Neural crest cell (in vitro differentiated cells): ENCODE data around the gene PPARA. TPM values are rescaled to one million over a fixed set of nuclear protein-coding genes. Genes with fewer than 3 reads are reported as not detected.

Source experiments
- DNase-seq: peaks from one replicate; pipeline ENCODE4 v3.0.0; 2021; ENCODE audit warnings: low read depth, mixed read lengths, low spot score
- H3K27ac Mint-ChIP-seq: one replicate; pipeline ENCODE4 v1.8.0; 2021; ENCODE audit warnings: mild to moderate bottlenecking, mixed read lengths; ENCODE audit not compliant: unreplicated experiment
- H3K27me3 Mint-ChIP-seq: 2 replicates; pipeline ENCODE4 v1.8.0; 2021; ENCODE audit warnings: low read depth, mild to moderate bottlenecking, mixed read lengths
- H3K36me3 Mint-ChIP-seq: 2 replicates; pipeline ENCODE4 v1.8.0; 2021; ENCODE audit warnings: low read depth, mild to moderate bottlenecking, mixed read lengths
- H3K4me1 Mint-ChIP-seq: 2 replicates; pipeline ENCODE4 v1.8.0; 2021; ENCODE audit warnings: mixed read lengths
- H3K4me3 Mint-ChIP-seq: one replicate; pipeline ENCODE4 v1.8.0; 2021; ENCODE audit warnings: mild to moderate bottlenecking, mixed read lengths
- H3K9me3 Mint-ChIP-seq: 2 replicates; pipeline ENCODE4 v1.8.0; 2021; ENCODE audit warnings: mixed read lengths
- CTCF ChIP-seq: fragments of 200-600 bp; sonication (generic); conservative IDR thresholded peaks from 2 replicates; pipeline ENCODE4 v1.5.0; 2021; ENCODE audit warnings: antibody characterized with exemption, mild to moderate bottlenecking
- total RNA-seq: library from RNA; stranded (reverse); gene quantifications from 2 replicates; pipeline ENCODE4 v1.2.1, GENCODE V29; 2021

The PPARA gene
- total RNA-seq, 1 donor from 2014 or later: 15.6 TPM

GRCh38 chr22:46172522-46173110, 22.3 kb downstream of the PPARA start:
- no peaks in the 10 kb centered on the region for H3K4me1 Mint-ChIP-seq
- H3K27ac Mint-ChIP-seq: no peak overlapping the region
- DNase-seq: no peak

GRCh38 chr22:46173152-46173551, 22.8 kb downstream of the PPARA start:
- Mint-ChIP-seq H3K27ac (no peak overlapping the region), H3K36me3 (peaks cover 6% of the 10 kb centered on the region), H3K27me3 (no peaks in the 10 kb centered on the region), H3K4me3 (no peak overlapping the region), H3K4me1 (no peaks in the 10 kb centered on the region), H3K9me3 (no peaks in the 10 kb centered on the region)
- no peak for TF ChIP-seq CTCF
- DNase-seq: no peak

More at GRCh38 chr22:46172522-46173110, 22.3 kb downstream of the PPARA start:
- no peak overlapping the region for H3K4me3 Mint-ChIP-seq
- TF ChIP-seq CTCF: no peak
- H3K9me3 Mint-ChIP-seq: no peaks in the 10 kb centered on the region
- peaks cover 3% of the 10 kb centered on the region for H3K36me3 Mint-ChIP-seq
- no peaks in the 10 kb centered on the region for H3K27me3 Mint-ChIP-seq

GRCh38 chr22:46175631-46176030, 25.3 kb downstream of the PPARA start:
- no peak overlapping the region for H3K27ac Mint-ChIP-seq
- H3K27me3 Mint-ChIP-seq: no peaks in the 10 kb centered on the region
- no peak for TF ChIP-seq CTCF

GRCh38 chr22:46176508-46177003, 26.2 kb downstream of the PPARA start:
- Mint-ChIP-seq H3K9me3 (no peaks in the 10 kb centered on the region), H3K27ac (no peak overlapping the region), H3K4me3 (no peak overlapping the region), H3K4me1 (no peaks in the 10 kb centered on the region), H3K27me3 (no peaks in the 10 kb centered on the region), H3K36me3 (peaks cover 29% of the 10 kb centered on the region)
- TF ChIP-seq CTCF: no peak
- DNase-seq: no peak

More at GRCh38 chr22:46175631-46176030, 25.3 kb downstream of the PPARA start:
- no peak for DNase-seq
- Mint-ChIP-seq H3K9me3 (no peaks in the 10 kb centered on the region), H3K4me1 (no peaks in the 10 kb centered on the region), H3K36me3 (peaks cover 20% of the 10 kb centered on the region), H3K4me3 (no peak overlapping the region)

GRCh38 chr22:46178755-46179505, 28.6 kb downstream of the PPARA start:
- H3K27ac Mint-ChIP-seq: no peak overlapping the region
- no peak for TF ChIP-seq CTCF

More at GRCh38 chr22:46178755-46179505, 28.6 kb downstream of the PPARA start:
- H3K36me3 Mint-ChIP-seq: peaks cover 39% of the 10 kb centered on the region
- no peak for DNase-seq
- no peaks in the 10 kb centered on the region for H3K4me1 Mint-ChIP-seq
- no peaks in the 10 kb centered on the region for H3K27me3 Mint-ChIP-seq
- H3K4me3 Mint-ChIP-seq: no peak overlapping the region
- H3K9me3 Mint-ChIP-seq: no peaks in the 10 kb centered on the region
